HG03159 (cell line): ENCODE data around the gene NUP37.
A peak's percentile ranks its signal among the peaks of the same experiment; 100 is the strongest.
"Not testable (repeated sequence)": the region's sequence is repeated elsewhere in the genome, so short reads cannot be mapped to it uniquely, and the experiment has no call there.

Experiments
- ATAC-seq: cut with Tn5 transposase; IDR thresholded peaks from one replicate; pipeline ENCODE4 v1.9.1; 2021; ENCODE audit warnings: mild to moderate bottlenecking, moderate library complexity; ENCODE audit not compliant: unreplicated experiment

The NUP37 gene, protein sequence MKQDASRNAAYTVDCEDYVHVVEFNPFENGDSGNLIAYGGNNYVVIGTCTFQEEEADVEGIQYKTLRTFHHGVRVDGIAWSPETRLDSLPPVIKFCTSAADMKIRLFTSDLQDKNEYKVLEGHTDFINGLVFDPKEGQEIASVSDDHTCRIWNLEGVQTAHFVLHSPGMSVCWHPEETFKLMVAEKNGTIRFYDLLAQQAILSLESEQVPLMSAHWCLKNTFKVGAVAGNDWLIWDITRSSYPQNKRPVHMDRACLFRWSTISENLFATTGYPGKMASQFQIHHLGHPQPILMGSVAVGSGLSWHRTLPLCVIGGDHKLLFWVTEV

DNA sequence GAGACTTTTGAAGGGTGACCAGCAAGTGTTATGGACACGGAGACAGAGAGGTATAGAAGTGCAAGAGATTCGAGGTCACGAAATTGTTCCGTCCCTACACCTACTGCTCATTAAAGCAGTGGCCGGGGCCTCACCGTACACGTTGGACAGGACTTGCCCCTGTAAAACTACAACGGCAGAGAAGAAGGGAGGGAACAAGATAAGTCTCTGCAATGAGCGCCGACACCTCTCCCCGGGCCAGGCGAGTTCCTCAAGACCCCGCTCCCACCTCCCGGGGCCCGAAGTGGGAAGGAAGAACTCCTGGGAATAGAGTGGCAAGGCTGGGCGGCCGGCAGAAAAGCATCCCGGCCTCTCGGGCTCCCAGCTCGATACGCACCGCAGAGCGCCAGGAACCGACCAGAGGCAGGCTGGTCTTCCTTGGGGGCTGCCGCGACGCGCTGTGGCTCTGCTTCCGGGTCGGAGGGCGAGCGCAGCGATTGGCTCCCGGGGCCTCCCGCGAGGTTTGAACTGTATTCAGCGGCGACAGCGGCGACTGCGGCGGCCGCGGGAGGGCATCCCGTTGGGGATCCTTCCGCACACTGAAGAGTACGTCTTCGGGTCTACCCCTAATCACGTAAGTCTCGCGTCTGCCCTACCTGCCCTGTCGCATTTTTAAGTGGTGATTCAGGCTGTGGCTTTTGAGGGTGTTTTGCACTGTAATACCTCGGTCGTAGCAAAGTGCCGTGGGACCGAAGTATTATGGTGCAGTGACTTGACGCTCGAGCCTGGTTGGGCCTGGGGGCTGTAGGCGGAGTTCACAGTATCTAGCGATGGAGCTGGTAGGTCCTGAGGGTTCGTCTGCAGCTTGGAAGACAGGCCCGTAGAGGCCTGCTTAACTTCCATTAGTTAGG lies at the start of gene NUP37, which contains the start of gene PARPBP:
Gene NUP37 (minus strand): TSS at position 441 of the 890 bp plus-strand sequence. CDS start 1,596 bp downstream, outside the sequence.
Gene PARPBP (plus strand): TSS at position 510 of the 890 bp plus-strand sequence. CDS start 3,706 bp downstream, outside the sequence.
- peak; percentile 96 for ATAC-seq

DNA sequence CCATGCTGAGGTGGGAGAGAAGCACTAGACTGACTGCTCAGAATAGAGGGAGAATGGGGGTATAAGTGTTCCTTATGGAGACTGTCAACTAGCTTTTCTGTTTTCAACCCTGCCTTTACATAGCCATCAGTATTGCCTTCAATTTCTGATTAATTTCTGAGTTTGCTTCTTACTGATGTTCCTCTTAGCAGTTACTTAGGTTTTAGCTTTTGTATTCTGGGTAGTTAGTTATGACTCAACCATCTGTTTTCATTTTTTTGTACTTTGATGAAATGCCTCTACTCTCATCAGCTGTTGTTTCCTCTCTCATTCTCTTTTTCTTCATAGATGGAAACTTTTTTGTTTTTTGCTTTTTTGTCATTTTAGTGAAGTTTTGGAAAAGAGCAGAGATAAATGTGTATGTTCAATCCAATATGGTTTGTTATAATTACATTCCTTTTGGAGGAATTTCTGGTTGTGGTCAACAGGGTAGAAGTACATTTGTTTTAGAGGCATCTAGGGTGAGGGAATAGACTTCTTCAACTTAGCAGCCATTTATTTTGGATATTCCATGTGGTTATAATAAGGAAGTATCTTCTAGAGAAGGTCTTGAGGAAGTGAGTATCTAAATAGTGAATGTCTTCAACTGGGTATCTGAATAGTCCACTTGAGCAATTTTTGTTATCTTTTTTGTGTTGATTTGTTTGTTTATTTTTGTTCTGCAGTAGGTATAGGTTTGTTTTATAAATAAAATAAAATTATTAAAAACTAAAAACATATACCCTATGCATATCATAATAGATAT lies 48.1 kb upstream of the NUP37 start:
- ATAC-seq, result peak; percentile 51

DNA sequence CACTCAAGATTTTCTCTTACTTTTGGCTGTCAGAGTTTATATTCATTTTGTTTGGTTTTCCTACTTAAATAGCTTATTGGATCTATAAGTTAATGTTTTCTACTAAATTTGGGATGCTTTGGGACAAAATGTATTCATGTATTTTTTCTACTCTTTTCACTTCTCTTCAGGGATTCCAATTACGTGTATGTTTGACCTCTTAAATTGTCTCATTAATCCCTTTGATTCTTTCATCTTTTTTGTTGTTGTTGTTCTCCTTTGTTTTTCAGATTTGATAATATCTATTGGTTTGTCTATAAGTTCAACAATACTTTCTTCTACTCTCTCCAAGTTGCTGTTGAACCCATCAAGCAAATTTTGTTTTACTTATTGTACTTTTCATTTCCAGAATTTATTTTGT lies 43.5 kb upstream of the NUP37 start:
- ATAC-seq, result no peak

DNA sequence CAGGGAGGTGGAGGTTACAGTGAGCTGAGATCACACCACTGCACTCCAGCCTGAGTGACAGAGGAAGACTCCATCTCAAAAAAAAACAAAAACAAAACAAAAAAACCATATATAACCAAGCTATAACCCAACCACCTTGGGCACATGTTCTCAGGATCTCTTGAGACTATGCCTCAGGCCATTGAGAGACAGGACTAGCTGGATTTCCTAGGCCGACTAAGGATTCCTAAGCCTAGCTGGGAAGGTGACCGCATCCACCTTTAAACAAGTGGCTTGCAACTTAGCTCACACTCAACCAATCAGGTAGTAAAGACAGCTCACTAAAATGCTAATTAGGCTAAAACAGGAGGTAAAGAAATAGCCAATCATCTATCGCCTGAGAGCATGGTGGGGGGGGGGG lies 35.3 kb upstream of the NUP37 start:
- ATAC-seq, result not testable (repeated sequence)

DNA sequence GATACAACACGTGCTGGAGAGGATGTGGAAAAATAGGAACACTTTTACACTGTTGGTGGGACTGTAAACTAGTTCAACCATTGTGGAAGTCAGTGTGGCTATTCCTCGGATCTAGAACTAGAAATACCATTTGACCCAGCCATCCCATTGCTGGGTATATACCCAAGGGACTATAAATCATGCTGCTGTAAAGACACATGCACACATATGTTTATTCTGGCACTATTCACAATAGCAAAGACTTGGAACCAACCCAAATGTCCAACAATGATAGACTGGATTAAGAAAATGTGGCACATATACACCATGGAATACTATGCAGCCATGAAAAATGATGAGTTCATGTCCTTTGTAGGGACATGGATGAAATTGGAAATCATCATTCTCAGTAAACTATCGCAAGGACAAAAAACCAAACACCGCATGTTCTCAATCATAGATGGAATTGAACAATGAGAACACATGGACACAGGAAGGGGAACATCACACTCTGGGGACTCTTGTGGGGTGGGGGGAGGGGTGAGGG lies 27.2 kb upstream of the NUP37 start:
- not testable (repeated sequence) for ATAC-seq

DNA sequence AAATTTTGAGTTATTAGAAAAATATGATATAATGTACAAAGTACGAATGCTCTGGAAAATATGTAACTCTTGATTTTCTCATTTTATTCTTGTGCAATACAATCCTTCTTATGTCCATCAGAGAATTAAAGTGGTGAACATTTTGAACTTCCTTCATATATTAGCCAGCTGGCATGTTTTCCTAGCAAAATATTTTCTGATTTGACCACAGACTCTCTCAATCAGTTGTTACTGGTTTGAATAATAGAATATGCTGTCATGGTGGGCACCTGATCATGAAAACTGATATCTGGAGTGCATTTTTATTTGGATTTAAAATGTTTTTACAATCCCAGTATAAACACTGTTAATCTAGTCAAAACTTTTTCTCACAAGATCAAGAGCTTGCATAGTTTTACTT lies 24.3 kb upstream of the NUP37 start:
- no peak for ATAC-seq

DNA sequence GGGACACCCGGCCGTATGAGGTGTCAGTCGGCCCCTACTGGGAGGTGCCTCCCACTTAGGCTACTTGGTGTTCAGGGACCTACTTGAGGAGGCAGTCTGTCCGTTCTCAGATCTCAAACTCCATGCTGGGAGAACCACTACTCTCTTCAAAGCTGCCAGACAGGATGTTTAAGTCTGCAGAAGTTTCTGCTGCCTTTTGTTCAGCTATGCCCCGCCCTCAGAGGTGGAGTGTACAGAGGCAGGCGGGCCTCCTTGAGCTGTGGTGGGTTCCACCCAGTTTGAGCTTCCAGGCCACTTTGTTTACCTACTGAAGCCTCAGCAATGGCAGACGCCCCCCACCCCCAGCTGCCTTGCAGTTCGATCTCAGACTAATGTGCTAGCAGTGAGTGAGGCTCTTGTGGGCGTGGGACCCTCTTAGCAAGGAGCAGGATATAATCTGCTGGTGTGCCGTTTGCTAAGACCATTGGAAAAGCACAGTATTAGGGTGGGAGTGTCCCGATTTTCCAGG lies 23.0 kb upstream of the NUP37 start:
- ATAC-seq, result not testable (repeated sequence)

DNA sequence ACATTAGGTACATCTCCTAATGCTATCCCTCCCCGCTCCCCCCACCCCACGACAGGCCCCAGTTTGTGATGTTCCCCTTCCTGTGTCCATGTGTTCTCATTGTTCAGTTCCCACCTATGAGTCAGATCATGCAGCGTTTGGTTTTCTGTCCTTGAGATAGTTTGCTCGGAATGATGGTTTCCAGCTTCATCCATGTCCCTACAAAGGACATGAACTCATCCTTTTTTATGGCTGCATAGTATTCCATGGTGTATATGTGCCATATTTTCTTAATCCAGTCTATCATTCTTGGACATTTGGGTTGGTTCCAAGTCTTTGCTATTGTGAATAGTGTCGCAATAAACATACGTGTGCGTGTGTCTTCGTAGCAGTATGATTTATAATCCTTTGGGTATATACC lies 17.7 kb upstream of the NUP37 start:
- ATAC-seq, result not testable (repeated sequence)

DNA sequence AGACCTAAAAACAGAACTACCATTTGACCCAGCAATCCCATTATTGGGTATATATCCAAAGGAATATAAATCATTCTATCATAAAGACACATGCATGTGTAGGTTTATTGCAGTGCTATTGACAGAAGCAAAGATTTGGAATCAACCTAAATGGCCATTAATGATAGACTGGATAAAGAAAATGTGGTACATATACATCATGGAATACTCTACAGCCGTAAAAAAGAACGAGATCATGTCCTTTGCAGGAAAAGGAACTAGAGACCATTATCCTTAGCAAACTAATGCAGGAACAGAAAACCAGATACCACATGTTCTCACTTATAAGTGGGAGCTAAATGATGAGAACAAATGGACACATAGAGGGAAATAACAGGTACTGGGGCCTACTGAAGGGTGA lies 11.5 kb upstream of the NUP37 start:
- not testable (repeated sequence) for ATAC-seq

DNA sequence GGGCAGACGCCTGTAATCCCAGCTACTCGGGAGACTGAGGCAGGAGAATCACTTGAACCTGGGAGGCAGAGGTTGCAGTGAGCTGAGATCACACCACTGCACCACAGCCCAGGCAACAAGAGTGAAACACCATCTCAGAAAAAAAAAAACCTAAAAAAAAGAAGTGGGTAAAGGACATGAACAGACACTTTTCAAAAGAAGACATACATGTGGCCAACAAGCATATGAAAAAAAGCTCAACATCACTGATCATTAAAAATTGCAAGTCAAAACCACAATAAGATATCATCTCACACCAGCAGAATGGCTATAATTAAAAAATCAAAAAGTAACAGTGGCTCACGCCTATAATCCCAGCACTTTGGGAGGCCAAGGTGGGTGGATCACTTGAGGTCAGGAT lies 10.8 kb upstream of the NUP37 start:
- not testable (repeated sequence) for ATAC-seq

DNA sequence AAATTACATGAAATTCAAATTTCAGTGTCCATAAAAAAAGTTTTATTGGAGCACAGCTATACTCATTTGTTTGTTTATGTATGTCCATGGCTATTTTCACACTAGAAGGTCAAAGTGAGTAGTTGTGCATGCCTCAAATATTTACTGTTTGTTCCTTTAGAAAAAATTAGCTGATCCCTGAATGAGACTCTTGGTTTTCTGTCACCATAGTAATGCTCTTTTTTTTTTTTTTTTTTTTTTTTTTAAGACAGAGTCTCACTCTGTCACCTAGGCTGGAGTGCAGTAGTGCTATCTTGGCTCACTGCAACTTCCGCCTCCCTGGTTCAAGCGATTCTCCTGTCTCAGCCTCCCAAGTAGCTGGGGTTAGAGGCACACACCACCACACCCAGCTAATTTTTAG lies 1.4 kb upstream of the NUP37 start:
- not testable (repeated sequence) for ATAC-seq

DNA sequence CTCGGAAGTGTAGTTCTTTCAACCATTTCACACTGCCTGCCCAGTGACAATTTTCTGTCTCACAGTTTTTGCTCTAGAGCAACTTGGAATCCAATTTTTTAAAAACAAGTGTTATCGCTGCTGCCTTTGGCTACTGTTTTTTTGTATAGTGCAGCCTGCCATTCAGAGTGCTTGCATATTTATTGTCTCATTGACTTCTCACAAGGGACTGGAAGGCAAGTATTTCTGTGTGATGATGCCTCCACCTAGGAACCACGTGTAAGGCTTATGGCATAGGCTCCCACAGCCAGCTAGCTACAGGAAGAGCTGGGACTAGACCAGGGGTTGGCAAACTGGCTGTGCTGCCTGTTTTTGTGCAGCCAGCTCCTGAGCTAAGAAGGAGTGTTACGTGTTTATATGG lies 972 bp upstream of the NUP37 start:
- no peak for ATAC-seq

DNA sequence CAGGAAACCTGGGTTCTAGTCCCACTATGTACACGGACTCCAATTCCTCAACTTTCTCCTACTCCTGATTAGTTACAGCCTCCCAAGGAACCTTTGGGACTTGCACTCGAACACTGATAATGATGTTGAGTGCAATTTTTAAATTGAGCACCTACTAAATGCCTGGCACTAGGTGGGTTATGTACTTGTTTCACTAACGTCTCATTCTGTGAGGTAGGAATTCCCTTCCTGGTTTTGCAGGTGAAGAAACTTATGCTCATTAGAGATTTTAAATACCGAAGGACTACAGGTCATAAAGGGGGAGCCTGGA lies 605 bp upstream of the NUP37 start:
- peak; percentile 1 for ATAC-seq

DNA sequence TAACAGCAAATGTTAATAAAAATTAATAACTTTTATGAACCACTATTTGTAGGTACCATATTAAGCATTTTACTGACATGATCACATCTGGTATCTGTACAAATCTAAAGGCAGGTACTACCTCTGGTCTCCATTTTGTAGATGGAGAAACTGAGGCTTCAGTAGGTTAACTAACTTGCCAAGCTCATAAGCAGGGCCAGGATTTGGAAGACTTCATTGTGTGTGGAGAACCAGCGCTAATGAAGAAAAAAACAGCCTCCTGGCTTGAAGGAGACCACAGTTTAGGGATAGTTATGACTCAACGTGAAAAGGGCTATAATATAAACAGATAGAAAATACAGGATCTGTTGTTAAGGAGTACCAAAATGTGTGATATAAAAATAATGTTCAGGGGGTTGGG lies 1.0 kb downstream of the NUP37 start:
- ATAC-seq, result no peak

DNA sequence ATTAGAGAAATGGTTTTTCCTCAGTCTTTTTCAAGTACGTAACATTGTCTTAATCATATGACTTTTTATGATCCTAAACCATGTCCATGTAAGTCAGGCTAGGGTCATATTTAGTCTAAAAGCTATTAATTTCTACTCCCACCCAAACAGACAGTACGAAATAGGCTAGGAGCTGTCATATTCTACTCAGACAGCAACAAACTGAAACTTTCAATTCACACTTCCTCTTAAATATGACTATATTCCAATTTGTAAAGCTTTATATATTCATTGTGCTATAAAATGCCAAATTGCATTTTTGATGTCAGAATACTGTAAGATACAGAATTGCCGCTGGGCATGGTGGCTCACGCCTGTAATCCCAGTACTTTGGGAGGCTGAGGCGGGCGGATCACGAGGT lies 3.5 kb downstream of the NUP37 start:
- no peak for ATAC-seq

DNA sequence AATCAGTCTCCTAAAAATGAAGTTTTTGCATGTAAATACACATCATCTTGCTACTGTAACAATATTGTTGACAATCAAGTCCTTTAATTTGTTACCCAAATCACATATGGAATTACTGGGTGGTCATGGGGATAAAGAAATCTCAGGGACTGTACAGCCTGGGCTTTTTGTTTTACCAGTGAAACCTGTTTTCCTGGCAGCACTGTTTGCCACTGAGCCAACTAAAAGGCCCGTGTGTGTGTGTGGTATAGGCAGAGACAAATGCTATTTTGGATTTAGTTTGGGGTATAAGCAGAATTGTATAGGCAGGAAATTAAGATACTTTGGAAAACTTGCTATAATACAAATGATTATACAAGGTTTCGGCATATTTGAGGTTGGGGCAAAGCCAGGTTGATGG lies 5.7 kb downstream of the NUP37 start:
- no peak for ATAC-seq

DNA sequence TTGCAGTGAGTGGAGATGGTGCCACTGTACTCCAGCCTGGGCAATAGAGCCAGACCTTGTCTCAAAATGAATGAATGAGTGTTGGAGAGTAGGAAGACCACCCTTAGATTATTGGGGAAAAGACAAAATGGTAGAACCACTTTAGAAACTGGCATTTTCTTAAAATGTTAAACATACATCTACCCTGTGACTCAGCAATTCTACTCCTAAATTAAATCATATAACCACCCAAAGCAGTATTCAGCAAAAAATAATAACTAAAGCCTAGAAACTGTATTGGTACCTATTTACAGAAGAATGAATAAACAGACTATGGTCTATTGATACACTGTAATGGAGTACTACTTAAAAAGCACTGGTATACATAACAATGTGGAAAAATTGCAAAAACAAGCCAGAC lies 9.1 kb downstream of the NUP37 start:
- no peak for ATAC-seq

DNA sequence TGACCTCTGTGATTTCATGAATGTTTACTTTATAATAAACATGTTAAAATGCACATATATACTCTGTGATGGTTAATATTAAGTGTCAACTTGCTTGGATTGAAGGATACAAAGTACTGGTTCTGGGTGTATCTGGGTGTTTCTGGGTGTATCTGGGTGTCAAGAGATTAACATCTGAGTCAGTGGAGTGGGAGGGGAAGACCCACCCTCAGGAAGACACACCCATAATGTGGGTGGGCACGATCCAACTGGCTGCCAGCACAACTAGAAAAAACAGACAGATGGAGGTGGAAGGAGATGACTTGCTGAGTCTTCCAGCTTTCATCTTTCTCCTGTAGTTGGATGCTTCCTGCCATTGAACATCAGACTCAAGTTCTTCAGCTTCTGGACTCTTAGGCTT lies 11.9 kb downstream of the NUP37 start:
- ATAC-seq, result no peak

DNA sequence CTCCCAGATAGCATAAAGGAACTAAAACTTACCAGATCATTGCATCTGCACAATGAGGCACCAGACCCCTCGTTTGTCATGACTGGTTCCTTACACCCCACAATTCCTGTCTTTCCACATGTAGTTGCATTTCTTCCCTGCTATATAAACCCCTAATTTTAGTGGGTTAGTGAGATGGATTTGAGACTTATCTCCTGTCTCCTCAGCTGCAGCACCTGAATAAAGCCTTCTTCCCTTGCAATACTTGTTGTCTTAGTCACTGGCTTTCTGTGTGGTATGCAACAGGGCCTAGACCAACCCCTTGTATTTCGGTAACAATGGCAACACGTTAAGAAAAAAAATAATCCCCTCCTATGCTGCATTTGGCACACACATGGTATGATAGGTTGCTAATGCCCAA lies 13.0 kb downstream of the NUP37 start:
- ATAC-seq, result no peak

DNA sequence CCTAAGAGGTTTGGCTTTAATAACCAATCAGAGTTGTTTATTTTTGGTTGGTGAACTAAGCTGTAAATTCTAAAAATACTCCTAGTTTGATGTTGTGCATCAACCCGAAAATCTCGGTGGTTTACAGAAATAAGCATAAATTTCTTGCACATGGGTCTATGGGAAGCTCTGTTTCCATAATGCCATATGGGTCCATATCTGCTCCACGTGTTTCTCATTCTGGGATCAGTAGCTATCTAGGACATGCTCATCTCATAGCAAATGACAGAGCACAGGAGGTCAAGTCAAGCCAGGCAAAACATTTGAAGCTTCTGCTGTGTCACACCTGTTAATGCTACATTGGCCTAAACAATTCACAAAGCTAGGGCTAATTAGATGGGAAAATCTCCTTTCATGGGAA lies 23.1 kb downstream of the NUP37 start:
- ATAC-seq, result no peak
